Esophagus muscularis mucosa (tissue), 4 donors: Measurements from ENCODE around the gene LHCGR.

ENCODE experiments used
- CTCF ChIP-seq, 3 experiments: fragments of 200-600 bp in 2 of 3; fragments of 450-650 bp in 1 of 3; sonication (generic) in 2 of 3; IDR thresholded peaks; one replicate each; pipeline ENCODE4 v1.5.1; 2017 to 2019; ENCODE audit warnings: antibody characterized with exemption in 3 of 3, mild to moderate bottlenecking in 2 of 3, moderate library complexity in 1 of 3
- EP300 ChIP-seq: sonication (generic); formaldehyde crosslinking; IDR thresholded peaks from one replicate; pipeline ENCODE4 v1.6.1; 2017; ENCODE audit warnings: antibody characterized with exemption
- POLR2AphosphoS5 ChIP-seq, 2 donors: sonication (generic); formaldehyde crosslinking; IDR thresholded peaks; one replicate each; pipeline ENCODE4 v1.6.1; 2017; ENCODE audit warnings: antibody characterized with exemption in 2 of 2

GRCh38 chr2:48747319-48747718, 8.2 kb downstream of the LHCGR start:
- no peak for TF ChIP-seq CTCF (IDR thresholded peaks at IDR 0.05)
- TF ChIP-seq EP300: no peak
- TF ChIP-seq POLR2AphosphoS5 (IDR thresholded peaks at IDR 0.05): no peak
